PC-9 (cell line): ENCODE measurements around the gene EXT2.

Experiments
- CTCF ChIP-seq: fragments of 200-600 bp; sonication (generic); conservative IDR thresholded peaks from 2 replicates; pipeline ENCODE4 v1.6.1; 2017; ENCODE audit warnings: mixed run types, antibody characterized with exemption, mild to moderate bottlenecking, moderate library complexity
- EZH2 ChIP-seq: fragments of 200-600 bp; sonication (generic); IDR thresholded peaks from 2 replicates; pipeline ENCODE4 v1.8.0; 2017; ENCODE audit warnings: antibody characterized with exemption, low read depth

GRCh38 chr11:44252999-44253602, 157.6 kb downstream of the EXT2 start:
- no peak for TF ChIP-seq CTCF
- TF ChIP-seq EZH2, result no peak
